ENCODE data around the gene KANSL1. TPM values are rescaled to one million over a fixed set of nuclear protein-coding genes. Genes with fewer than 3 reads are reported as not detected.

KANSL1 gene
- total and polyA plus RNA-seq, 2 experiments from 2014 or later = 12.2 to 38.2 TPM

DNA sequence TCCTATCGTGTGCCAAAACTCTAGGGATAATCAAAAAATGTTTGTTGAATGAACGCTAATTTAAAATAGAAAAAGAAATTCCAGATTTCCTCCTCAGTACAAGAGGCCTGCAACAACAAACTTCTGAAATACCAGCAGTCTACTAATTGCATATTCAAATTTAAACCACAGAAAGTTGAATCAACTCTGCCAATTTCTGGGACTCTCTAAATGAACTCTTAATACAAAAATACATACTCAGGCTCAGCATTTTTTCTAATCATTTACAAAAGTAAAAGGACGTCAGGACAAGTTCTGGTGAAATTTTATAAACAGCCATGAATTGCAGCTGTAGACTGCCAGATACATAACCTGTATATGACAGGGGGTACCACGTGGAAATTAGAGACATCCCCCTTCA is 49.0 kb downstream of the KANSL1 start:
- H3K4me1 ChIP-seq (ENCODE audit: insufficient read depth) = peaks cover 3% of the 10 kb centered on the region; the same call in 1 of the 2 replicates
- no peaks in the 10 kb centered on the region for H3K9me3 ChIP-seq (ENCODE audit: low read depth)
- no peak for DNase-seq
- H3K36me3 ChIP-seq (ENCODE audit: low read depth) = 0 out of 2 replicates have a peak, but pooled peaks cover 6% of the 10 kb centered on the region
- 64 to 73% methylated on average over 4 of the region's 4 CpGs for WGBS, 2 experiments (ENCODE audit: low coverage in 1 of 2, low lambda C conversion rate in 2 of 2, missing lambda C conversion rate in 2 of 2)
- TF ChIP-seq EZH2phosphoT487 (IDR thresholded peaks at IDR 0.05; ENCODE audit: insufficient read depth, low read depth) = no peak
- no peak for TF ChIP-seq EZH2 (IDR thresholded peaks at IDR 0.05; ENCODE audit: insufficient read depth, poor library complexity, severe bottlenecking)
- no peak overlapping the region for H3K9ac ChIP-seq
- peaks cover 67% of the 10 kb centered on the region for H4K20me1 ChIP-seq (ENCODE audit: insufficient read depth)
- H2AFZ ChIP-seq = no peak overlapping the region
- no peaks in the 10 kb centered on the region for H3K27me3 ChIP-seq (replicated peaks; ENCODE audit: insufficient read depth)
- H3K27ac ChIP-seq = no peak overlapping the region
- no peaks in the 10 kb centered on the region for H3K9me2 ChIP-seq (ENCODE audit: insufficient read depth)
- H3K4me3 ChIP-seq = no peak overlapping the region
- H3K79me2 ChIP-seq (ENCODE audit: insufficient read depth) = peaks cover 96% of the 10 kb centered on the region
- H3K4me2 ChIP-seq (ENCODE audit: unreplicated experiment) = no peak overlapping the region
- peaks cover 17% of the 10 kb centered on the region for H3F3A ChIP-seq (ENCODE audit: insufficient read depth)
- in situ Hi-C loops (cut with MboI) = no loop called here

DNA sequence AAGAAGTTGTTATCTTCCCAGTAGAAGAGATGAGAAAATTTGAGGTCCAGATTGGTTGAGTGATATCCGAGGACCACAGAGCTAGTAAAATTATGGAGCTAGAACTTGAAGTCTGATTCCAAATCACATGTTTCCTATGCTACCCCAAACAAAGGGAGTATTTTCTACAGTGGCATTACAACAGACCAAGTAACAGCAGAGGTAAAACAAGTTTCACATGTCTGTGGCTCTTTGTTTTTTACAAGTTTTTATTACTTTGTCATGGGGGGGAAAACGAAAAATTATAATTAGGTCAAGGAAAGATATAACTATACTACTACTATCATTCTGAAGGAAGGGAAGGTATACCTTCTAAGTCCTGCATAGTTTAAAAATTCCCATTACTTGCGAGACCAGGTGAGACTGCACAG is 49.4 kb downstream of the KANSL1 start:
- Histone ChIP-seq H3K9me3 (ENCODE audit: low read depth) (no peaks in the 10 kb centered on the region), H3K27ac (no peak overlapping the region), H3K9me2 (ENCODE audit: insufficient read depth) (no peaks in the 10 kb centered on the region), H3K4me3 (no peak overlapping the region), H4K20me1 (ENCODE audit: insufficient read depth) (peaks cover 69% of the 10 kb centered on the region), H3K36me3 (ENCODE audit: low read depth) (0 out of 2 replicates have a peak, but pooled peaks cover 6% of the 10 kb centered on the region), H3K79me2 (ENCODE audit: insufficient read depth) (peaks cover 96% of the 10 kb centered on the region), H3K9ac (no peak overlapping the region), H3K27me3 (replicated peaks; ENCODE audit: insufficient read depth) (no peaks in the 10 kb centered on the region), H3K4me2 (ENCODE audit: unreplicated experiment) (no peak overlapping the region), H3K4me1 (ENCODE audit: insufficient read depth) (peaks cover 8% of the 10 kb centered on the region; the same call in 1 of the 2 replicates), H3F3A (ENCODE audit: insufficient read depth) (peaks cover 22% of the 10 kb centered on the region), H2AFZ (no peak overlapping the region)
- TF ChIP-seq EZH2 (IDR thresholded peaks at IDR 0.05; ENCODE audit: insufficient read depth, poor library complexity, severe bottlenecking) (no peak), EZH2phosphoT487 (IDR thresholded peaks at IDR 0.05; ENCODE audit: insufficient read depth, low read depth) (no peak)
- WGBS, 2 experiments (ENCODE audit: low coverage in 1 of 2, low lambda C conversion rate in 2 of 2, missing lambda C conversion rate in 2 of 2) = 49 to 57% methylated on average over 3 of the region's 3 CpGs
- no peak for DNase-seq
- in situ Hi-C loops (cut with MboI) = no loop called here

DNA sequence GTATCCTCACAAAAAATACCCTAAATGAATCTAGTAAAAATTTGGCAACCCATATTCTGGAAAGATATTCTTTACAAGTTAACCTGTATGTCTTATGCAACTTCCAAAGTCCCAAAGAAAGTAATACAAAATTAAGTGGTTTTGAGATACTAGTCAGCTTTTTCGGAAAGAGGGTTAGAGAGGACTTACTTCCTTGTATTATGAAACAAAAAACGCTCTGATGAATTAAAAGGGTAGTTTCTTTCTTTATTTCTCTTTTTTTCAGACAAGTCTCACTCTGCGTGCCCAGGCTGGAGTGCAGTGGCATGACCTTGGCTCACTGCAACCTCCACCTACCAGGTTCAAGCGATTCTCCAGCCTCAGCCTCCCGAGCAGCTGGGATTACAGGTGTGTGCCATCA is 51.6 kb downstream of the KANSL1 start:
- no peak for DNase-seq
- Histone ChIP-seq H3K9ac (no peak overlapping the region), H3K4me3 (no peak overlapping the region), H3K79me2 (ENCODE audit: insufficient read depth) (peaks cover 96% of the 10 kb centered on the region), H3K36me3 (ENCODE audit: low read depth) (no peaks in the 10 kb centered on the region), H3K27ac (no peak overlapping the region), H3K9me2 (ENCODE audit: insufficient read depth) (no peaks in the 10 kb centered on the region), H4K20me1 (ENCODE audit: insufficient read depth) (peaks cover 79% of the 10 kb centered on the region), H3K4me2 (ENCODE audit: unreplicated experiment) (no peak overlapping the region), H3K9me3 (ENCODE audit: low read depth) (no peaks in the 10 kb centered on the region), H2AFZ (no peak overlapping the region), H3K27me3 (replicated peaks; ENCODE audit: insufficient read depth) (no peaks in the 10 kb centered on the region), H3K4me1 (ENCODE audit: insufficient read depth) (peaks cover 16% of the 10 kb centered on the region; the same call in 1 of the 2 replicates), H3F3A (ENCODE audit: insufficient read depth) (peaks cover 39% of the 10 kb centered on the region)
- WGBS, 2 experiments (ENCODE audit: low coverage in 1 of 2, low lambda C conversion rate in 2 of 2, missing lambda C conversion rate in 2 of 2) = 96% methylated on average over 5 of the region's 5 CpGs
- in situ Hi-C loops (cut with MboI) = no loop called here
- no peak for TF ChIP-seq EZH2phosphoT487 (IDR thresholded peaks at IDR 0.05; ENCODE audit: insufficient read depth, low read depth)
- TF ChIP-seq EZH2 (IDR thresholded peaks at IDR 0.05; ENCODE audit: insufficient read depth, poor library complexity, severe bottlenecking) = no peak

GRCh38 chr17:46140645-46141197 is 52.5 kb downstream of the KANSL1 start:
- DNase-seq = no peak
- Histone ChIP-seq H3K4me3 (no peak overlapping the region), H3K9ac (no peak overlapping the region), H3K4me1 (ENCODE audit: insufficient read depth) (peaks cover 16% of the 10 kb centered on the region; the same call in 1 of the 2 replicates), H3K9me3 (ENCODE audit: low read depth) (no peaks in the 10 kb centered on the region), H3K4me2 (ENCODE audit: unreplicated experiment) (no peak overlapping the region), H4K20me1 (ENCODE audit: insufficient read depth) (peaks cover 82% of the 10 kb centered on the region), H2AFZ (no peak overlapping the region), H3K9me2 (ENCODE audit: insufficient read depth) (no peaks in the 10 kb centered on the region), H3K27ac (no peak overlapping the region), H3K27me3 (replicated peaks; ENCODE audit: insufficient read depth) (no peaks in the 10 kb centered on the region), H3K79me2 (ENCODE audit: insufficient read depth) (peaks cover 98% of the 10 kb centered on the region), H3K36me3 (ENCODE audit: low read depth) (no peaks in the 10 kb centered on the region; the same call in 1 of the 2 replicates), H3F3A (ENCODE audit: insufficient read depth) (peaks cover 41% of the 10 kb centered on the region)
- in situ Hi-C loops (cut with MboI) = no loop called here
- WGBS, 2 experiments (ENCODE audit: low coverage in 1 of 2, low lambda C conversion rate in 2 of 2, missing lambda C conversion rate in 2 of 2) = 71 to 73% methylated on average over 2 of the region's 2 CpGs
- no peak for TF ChIP-seq EZH2 (IDR thresholded peaks at IDR 0.05; ENCODE audit: insufficient read depth, poor library complexity, severe bottlenecking)
- TF ChIP-seq EZH2phosphoT487 (IDR thresholded peaks at IDR 0.05; ENCODE audit: insufficient read depth, low read depth) = no peak

Data from GM23248 (cell line).